Pons (tissue), 1 donor: ENCODE results near the gene CCDC197.

Source experiments
- DNase-seq: peaks from one replicate; pipeline ENCODE4 v3.0.0-alpha.2; 2016; ENCODE audit warnings: low spot score

CCDC197 gene

GRCh38 chr14:93977790-93978581 is 19.1 kb upstream of the CCDC197 start:
- DNase-seq, result no peak

GRCh38 chr14:93978735-93979134 is 18.4 kb upstream of the CCDC197 start:
- no peak for DNase-seq

GRCh38 chr14:93980456-93981201 is 16.5 kb upstream of the CCDC197 start:
- DNase-seq, result peak; percentile 20

GRCh38 chr14:93981316-93982229 is 15.5 kb upstream of the CCDC197 start:
- no peak for DNase-seq

- DNase-seq, result no peak
Measured at GRCh38 chr14:93982230-93983007, 14.7 kb upstream of the CCDC197 start.

- DNase-seq, result no peak
Measured at GRCh38 chr14:93984070-93984469, 13.0 kb upstream of the CCDC197 start.

GRCh38 chr14:93984987-93985410 is 12.1 kb upstream of the CCDC197 start:
- DNase-seq, result peak; percentile 57

GRCh38 chr14:93986955-93987354 is 10.1 kb upstream of the CCDC197 start:
- DNase-seq, result no peak

GRCh38 chr14:93987376-93987775 is 9.7 kb upstream of the CCDC197 start:
- no peak for DNase-seq

- no peak for DNase-seq
Measured at GRCh38 chr14:93987815-93988476, 9.2 kb upstream of the CCDC197 start.

- DNase-seq, result no peak
Measured at GRCh38 chr14:93989939-93990338, 7.2 kb upstream of the CCDC197 start.

GRCh38 chr14:93991212-93991611 is 5.9 kb upstream of the CCDC197 start:
- no peak for DNase-seq

- no peak for DNase-seq
Measured at GRCh38 chr14:93991649-93992048, 5.5 kb upstream of the CCDC197 start.

GRCh38 chr14:93993382-93993781 is 3.7 kb upstream of the CCDC197 start:
- no peak for DNase-seq

GRCh38 chr14:93994919-93995682 is 2.0 kb upstream of the CCDC197 start:
- no peak for DNase-seq

- no peak for DNase-seq
Measured at GRCh38 chr14:93996130-93996695, 888 bp upstream of the CCDC197 start.

GRCh38 chr14:93997916-93998870 is 1.1 kb downstream of the CCDC197 start:
- DNase-seq, result no peak

GRCh38 chr14:93998871-93999403 is 1.8 kb downstream of the CCDC197 start:
- no peak for DNase-seq
